Small intestine (tissue), 7 donors: ENCODE measurements around the gene HIGD1A. TPM values are rescaled to one million over a fixed set of nuclear protein-coding genes. Genes with fewer than 3 reads are reported as not detected.

Experiments used
- DNase-seq, 2 donors: peaks; one replicate each; pipeline versions ENCODE4 v3.0.0 to v3.0.0-alpha.2; 2013
- FAIRE-seq: peaks from 2 replicates; lab custom pipeline; 2012; peaks lifted over from hg19 to GRCh38; lab: Jason Lieb, UNC
- H3K27ac ChIP-seq, 3 donors: one replicate each; pipeline ENCODE4 v1.5.1; 2013; ENCODE audit warnings: low read length in 2 of 3, mild to moderate bottlenecking in 2 of 3, control low read depth in 1 of 3, inconsistent platforms in 1 of 3, low read depth in 1 of 3, moderate library complexity in 1 of 3
- H3K27me3 ChIP-seq, 3 donors: one replicate each; pipeline ENCODE4 v1.6.1; 2013; ENCODE audit warnings: low read length in 3 of 3, inconsistent platforms in 1 of 3; ENCODE audit not compliant: control insufficient read depth in 3 of 3, insufficient read depth in 3 of 3
- H3K36me3 ChIP-seq, 3 donors: one replicate each; pipeline ENCODE4 v1.6.1; 2013; ENCODE audit warnings: low read length in 3 of 3, inconsistent platforms in 1 of 3, low read depth in 1 of 3, mild to moderate bottlenecking in 1 of 3, moderate library complexity in 1 of 3; ENCODE audit not compliant: control insufficient read depth in 3 of 3, insufficient read depth in 2 of 3
- H3K4me1 ChIP-seq, 3 donors: one replicate each; pipeline ENCODE4 v1.6.1; 2013; ENCODE audit warnings: low read length in 2 of 3, inconsistent platforms in 1 of 3, low read depth in 1 of 3, mild to moderate bottlenecking in 1 of 3, moderate library complexity in 1 of 3; ENCODE audit not compliant: control insufficient read depth in 3 of 3, insufficient read depth in 2 of 3
- H3K4me3 ChIP-seq, 3 donors: one replicate each; pipeline ENCODE4 v1.5.1; 2013; ENCODE audit warnings: low read length in 3 of 3, control low read depth in 1 of 3, inconsistent platforms in 1 of 3, low read depth in 1 of 3, mild to moderate bottlenecking in 1 of 3, moderate library complexity in 1 of 3
- H3K9me3 ChIP-seq, 2 donors: one replicate each; pipeline ENCODE4 v1.6.1; 2013; ENCODE audit warnings: low read depth in 1 of 2, low read length in 1 of 2; ENCODE audit not compliant: control insufficient read depth in 2 of 2, insufficient read depth in 1 of 2
- WGBS, 3 donors: extraction: QIAGEN DNeasy Blood & Tissue Kit; methylation state at CpG; one replicate each; pipeline ENCODE4 v1.1.7; 2013; 5-methylcytosine and 5-hydroxymethylcytosine counted together
- polyA plus RNA-seq, 4 donors: library from polyadenylated mRNA; stranded (reverse) in 3 of 4; unstranded in 1 of 4; fragments of 200-250 nt in 3 of 4; fragments of 120-200 nt in 1 of 4; gene quantifications; one replicate each; pipeline versions ENCODE4 v1.2.1 to v1.2.3, GENCODE V29; 2013
- donor health status: healthy with polysubstance abuse.
- donor health status: control.
- donor health status: control.
- donor health status: Bipolar disorder and iron deficiency.
- donor health status: healthy.

HIGD1A gene
- polyA plus RNA-seq, 4 donors: 118 to 333 (median 255) TPM

GRCh38 chr3:42739401-42740158 is 64.7 kb downstream of the HIGD1A start:
- Histone ChIP-seq H3K27ac (no peak overlapping the region), H3K36me3 (no peaks in the 10 kb centered on the region), H3K4me1 (no peaks in the 10 kb centered on the region), H3K9me3 (no peaks in the 10 kb centered on the region), H3K27me3 (peaks cover 0 to 3% (median 0%) of the 10 kb centered on the region in 3 donors), H3K4me3 (no peak overlapping the region)
- FAIRE-seq: no peak
- no peak for DNase-seq
- 86 to 91% (median 87%) methylated on average over 12 of the region's 12 CpGs for WGBS, 3 donors

GRCh38 chr3:42736531-42736930 is 67.8 kb downstream of the HIGD1A start:
- Histone ChIP-seq H3K9me3 (no peaks in the 10 kb centered on the region), H3K4me1 (no peaks in the 10 kb centered on the region), H3K4me3 (no peak overlapping the region), H3K36me3 (no peaks in the 10 kb centered on the region), H3K27ac (no peak overlapping the region), H3K27me3 (peaks cover 0 to 3% (median 0%) of the 10 kb centered on the region in 3 donors)
- no peak for FAIRE-seq
- 89 to 91% (median 90%) methylated on average over 6 of the region's 6 CpGs for WGBS, 3 donors
- DNase-seq: no peak

- FAIRE-seq (no peak), DNase-seq (no peak)
- no peaks in the 10 kb centered on the region for H3K36me3 ChIP-seq
- H3K4me3 ChIP-seq: no peak overlapping the region
- peaks cover 0 to 3% (median 0%) of the 10 kb centered on the region in 3 donors for H3K27me3 ChIP-seq
- 50 to 54% (median 52%) methylated on average over 1 of the region's 1 CpG for WGBS, 3 donors
- H3K4me1 ChIP-seq: no peaks in the 10 kb centered on the region
- no peaks in the 10 kb centered on the region for H3K9me3 ChIP-seq
- H3K27ac ChIP-seq: no peak overlapping the region
Measured at GRCh38 chr3:42736081-42736480, 68.2 kb downstream of the HIGD1A start.

- FAIRE-seq (no peak), DNase-seq (no peak)
- H3K4me3 ChIP-seq: no peak overlapping the region
- no peaks in the 10 kb centered on the region for H3K4me1 ChIP-seq
- H3K27ac ChIP-seq: no peak overlapping the region
- no peaks in the 10 kb centered on the region for H3K9me3 ChIP-seq
- H3K36me3 ChIP-seq: no peaks in the 10 kb centered on the region
- WGBS, 3 donors: 86 to 94% (median 92%) methylated on average over 12 of the region's 12 CpGs
- H3K27me3 ChIP-seq: peaks cover 0 to 3% (median 0%) of the 10 kb centered on the region in 3 donors
Measured at GRCh38 chr3:42735615-42736014, 68.7 kb downstream of the HIGD1A start.

GRCh38 chr3:42735019-42735418 is 69.3 kb downstream of the HIGD1A start:
- Histone ChIP-seq H3K27me3 (peaks cover 0 to 3% (median 0%) of the 10 kb centered on the region in 3 donors), H3K9me3 (no peaks in the 10 kb centered on the region), H3K4me3 (no peak overlapping the region), H3K4me1 (no peaks in the 10 kb centered on the region), H3K36me3 (no peaks in the 10 kb centered on the region), H3K27ac (no peak overlapping the region)
- FAIRE-seq (no peak), DNase-seq (no peak)
- WGBS, 3 donors: 76 to 87% (median 83%) methylated on average over 8 of the region's 8 CpGs

- Histone ChIP-seq H3K27ac (no peak overlapping the region), H3K9me3 (no peaks in the 10 kb centered on the region), H3K4me3 (no peak overlapping the region), H3K27me3 (peaks cover 0 to 3% (median 0%) of the 10 kb centered on the region in 3 donors), H3K36me3 (no peaks in the 10 kb centered on the region), H3K4me1 (no peaks in the 10 kb centered on the region)
- DNase-seq (no peak), FAIRE-seq (no peak)
- WGBS, 3 donors: 53 to 78% (median 63%) methylated on average over 6 of the region's 6 CpGs
Measured at GRCh38 chr3:42734263-42734860, 69.9 kb downstream of the HIGD1A start.

- Histone ChIP-seq H3K27ac (no peak overlapping the region), H3K4me1 (no peaks in the 10 kb centered on the region), H3K9me3 (no peaks in the 10 kb centered on the region), H3K4me3 (no peak overlapping the region), H3K27me3 (peaks cover 0 to 3% (median 0%) of the 10 kb centered on the region in 3 donors), H3K36me3 (no peaks in the 10 kb centered on the region)
- 56 to 76% (median 63%) methylated on average over 13 of the region's 13 CpGs for WGBS, 3 donors
- FAIRE-seq (no peak), DNase-seq (no peak)
Measured at GRCh38 chr3:42733501-42734262, 70.6 kb downstream of the HIGD1A start.
